PC-9 (cell line): ENCODE results near the gene SNRPD3. TPM values are rescaled to one million over a fixed set of nuclear protein-coding genes. Genes with fewer than 3 reads are reported as not detected.

Experiments used
- BruUV-seq: library from RNA; stranded (reverse); fragments of 400-500 nt; replicated peaks from 2 replicates; lab custom pipeline; 2021; lab: Mats Ljungman, UMichigan
- CTCF ChIA-PET: fragments of 300-600 bp; sonication (Branson Sonifier 250); formaldehyde crosslinking; loops from one replicate; lab custom pipeline; 2022; ENCODE audit warnings: antibody characterized with exemption; lab: Charles Lee
- POLR2A ChIA-PET: fragments of 300-600 bp; sonication (Branson Sonifier 250); formaldehyde crosslinking; loops from one replicate; lab custom pipeline; 2022; ENCODE audit warnings: antibody characterized with exemption; ENCODE audit not compliant: unreplicated experiment; lab: Charles Lee
- DNase-seq, 2 experiments: peaks; one replicate each; pipeline versions ENCODE4 v3.0.0 to v3.0.0-alpha.2; 2015 to 2022; ENCODE audit warnings: mixed read lengths in 1 of 2
- H2AFZ ChIP-seq: fragments of 200-600 bp; sonication (generic); 2 replicates; pipeline ENCODE4 v1.8.1; 2017; ENCODE audit warnings: antibody characterized with exemption
- H3F3A ChIP-seq: fragments of 200-600 bp; sonication (generic); 2 replicates; pipeline ENCODE4 v1.8.1; 2017; ENCODE audit warnings: antibody characterized with exemption, mild to moderate bottlenecking, low read depth; ENCODE audit not compliant: insufficient read depth
- H3K27ac ChIP-seq: fragments of 200-600 bp; sonication (generic); 2 replicates; pipeline ENCODE4 v1.6.1; 2016; ENCODE audit warnings: mixed run types
- H3K27me3 ChIP-seq: fragments of 200-600 bp; sonication (generic); 2 replicates; pipeline ENCODE4 v1.6.1; 2016; ENCODE audit warnings: low read depth, mixed run types; ENCODE audit not compliant: insufficient read depth
- H3K36me3 ChIP-seq: fragments of 200-600 bp; sonication (generic); 2 replicates; pipeline ENCODE4 v1.6.1; 2016; ENCODE audit warnings: low read depth, mixed run types
- H3K4me1 ChIP-seq: fragments of 200-600 bp; sonication (generic); replicated peaks from 2 replicates; pipeline ENCODE4 v1.6.1; 2016; ENCODE audit warnings: mixed run types; ENCODE audit not compliant: insufficient read depth
- H3K4me2 ChIP-seq: fragments of 200-600 bp; sonication (generic); 2 replicates; pipeline ENCODE4 v1.6.1; 2017; ENCODE audit warnings: mixed run types
- H3K4me3 ChIP-seq: fragments of 200-600 bp; sonication (generic); 2 replicates; pipeline ENCODE4 v1.6.1; 2016; ENCODE audit warnings: mixed run types
- H3K79me2 ChIP-seq: fragments of 200-600 bp; sonication (generic); 2 replicates; pipeline ENCODE4 v1.6.1; 2017; ENCODE audit warnings: low read depth, mixed run types
- H3K9me2 ChIP-seq: fragments of 200-600 bp; sonication (generic); 2 replicates; pipeline ENCODE4 v1.8.1; 2017; ENCODE audit warnings: mild to moderate bottlenecking; ENCODE audit not compliant: insufficient read depth
- H3K9me3 ChIP-seq: fragments of 200-600 bp; sonication (generic); 2 replicates; pipeline ENCODE4 v1.8.1; 2016; ENCODE audit warnings: low read depth; ENCODE audit not compliant: insufficient read depth
- H4K20me1 ChIP-seq: fragments of 200-600 bp; sonication (generic); 2 replicates; pipeline ENCODE4 v1.8.1; 2017; ENCODE audit not compliant: insufficient read depth
- CTCF ChIP-seq: fragments of 200-600 bp; sonication (generic); conservative IDR thresholded peaks from 2 replicates; pipeline ENCODE4 v1.6.1; 2017; ENCODE audit warnings: mixed run types, antibody characterized with exemption, mild to moderate bottlenecking, moderate library complexity
- EZH2 ChIP-seq: fragments of 200-600 bp; sonication (generic); IDR thresholded peaks from 2 replicates; pipeline ENCODE4 v1.8.0; 2017; ENCODE audit warnings: antibody characterized with exemption, low read depth
- intact Hi-C: fragments of 100-400 bp; cut with micrococcal nuclease; formaldehyde crosslinking; loops from one replicate; pipeline ENCODE4 v1.10.0; 2022; ENCODE audit not compliant: unreplicated experiment
- total RNA-seq: library from RNA; stranded (reverse); gene quantifications from 2 replicates; pipeline ENCODE4 v1.2.3, GENCODE V29; 2021

SNRPD3 gene
- total RNA-seq, 1 experiment from 2014 or later: 117 TPM

- peak overlapping the region; percentile 35 for H3K4me2 ChIP-seq
- CTCF ChIA-PET: interaction anchor here (0.7 kb wide), 1 partner anchor 9 kb away, joined by 3 read pairs; no protein-coding TSS in a partner anchor
- intact Hi-C loops: no loop called here
These were observed 44.9 kb upstream of the SNRPD3 start for GRCh38 chr22:24510637-24511625.

GRCh38 chr22:24512043-24512442 is 43.8 kb upstream of the SNRPD3 start:
- no peaks in the 10 kb centered on the region for H3K79me2 ChIP-seq
- CTCF ChIA-PET: interaction anchor here (0.7 kb wide), 2 partner anchors 11 to 190 kb away, joined by 3 to 5 read pairs; no protein-coding TSS in a partner anchor
- POLR2A ChIA-PET: no interaction called here
- H3K9me3 ChIP-seq: no peaks in the 10 kb centered on the region
- peaks cover 49% of the 10 kb centered on the region for H3K4me1 ChIP-seq
- peak overlapping the region; percentile 3; the same call in 1 of the 2 replicates for H3K4me2 ChIP-seq
- BruUV-seq: no TSS peak
- no peak overlapping the region for H2AFZ ChIP-seq
- no peaks in the 10 kb centered on the region for H4K20me1 ChIP-seq
- H3K9me2 ChIP-seq: no peaks in the 10 kb centered on the region
- intact Hi-C loops: no loop called here
- H3K4me3 ChIP-seq: no peak overlapping the region
- H3K27ac ChIP-seq: no peak overlapping the region
- no peaks in the 10 kb centered on the region for H3K27me3 ChIP-seq
- no peak for DNase-seq
- no peaks in the 10 kb centered on the region for H3K36me3 ChIP-seq
- H3F3A ChIP-seq: peaks cover 44% of the 10 kb centered on the region
- TF ChIP-seq EZH2 (no peak), CTCF (no peak)

More at GRCh38 chr22:24510637-24511625, 44.9 kb upstream of the SNRPD3 start:
- H3K27me3 ChIP-seq: no peaks in the 10 kb centered on the region
- H3K9me2 ChIP-seq: no peaks in the 10 kb centered on the region
- H3K36me3 ChIP-seq: no peaks in the 10 kb centered on the region
- POLR2A ChIA-PET: no interaction called here
- H3K4me1 ChIP-seq: peaks cover 51% of the 10 kb centered on the region
- no peaks in the 10 kb centered on the region for H4K20me1 ChIP-seq
- no TSS peak for BruUV-seq
- DNase-seq: no peak
- H3K79me2 ChIP-seq: no peaks in the 10 kb centered on the region
- no peaks in the 10 kb centered on the region for H3K9me3 ChIP-seq
- TF ChIP-seq EZH2 (no peak), CTCF (no peak)
- peaks cover 44% of the 10 kb centered on the region for H3F3A ChIP-seq
- H3K27ac ChIP-seq: no peak overlapping the region
- H2AFZ ChIP-seq: no peak overlapping the region
- H3K4me3 ChIP-seq: no peak overlapping the region

DNA sequence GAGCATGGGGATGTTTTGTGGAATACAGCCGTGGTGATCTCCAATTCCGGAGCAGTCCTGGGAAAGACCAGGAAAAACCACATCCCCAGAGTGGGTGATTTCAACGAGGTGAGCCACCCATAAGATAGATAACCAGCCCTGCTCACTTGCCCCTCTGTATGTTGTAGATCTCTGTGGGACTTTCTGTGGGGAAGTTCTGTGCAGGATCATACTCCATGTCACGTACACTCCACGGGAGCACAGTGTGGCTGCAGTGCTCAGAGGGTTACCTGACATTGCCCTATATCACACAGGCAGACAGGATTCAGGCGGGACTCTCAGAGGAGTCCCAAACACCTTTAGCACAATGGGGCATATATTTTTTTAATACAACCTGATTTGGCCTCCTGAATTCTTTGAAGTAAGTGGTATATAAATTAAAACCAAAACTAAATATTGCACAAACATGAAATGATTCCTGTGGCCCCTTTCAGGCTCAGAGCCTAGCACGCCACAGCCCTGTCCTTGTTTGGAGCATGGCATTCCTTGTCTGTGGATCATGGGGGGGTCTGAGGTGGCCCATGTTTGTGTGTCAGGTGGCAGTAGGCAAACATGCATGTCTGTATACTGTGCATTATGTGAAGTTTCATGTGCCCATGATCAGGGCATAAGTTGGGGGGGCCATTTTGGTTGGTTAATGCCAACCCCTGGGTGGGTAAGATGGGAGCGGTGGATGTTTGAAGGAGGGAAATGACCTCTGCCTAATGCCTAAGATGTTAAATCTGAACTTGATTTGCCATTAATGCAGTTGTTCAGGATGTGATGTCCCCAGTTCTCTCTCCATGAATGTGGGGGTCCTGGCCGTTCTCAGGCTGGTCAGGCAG is 42.2 kb upstream of the SNRPD3 start:
- no peak for DNase-seq
- intact Hi-C loops: no loop called here
- Histone ChIP-seq H3K36me3 (no peaks in the 10 kb centered on the region), H2AFZ (no peak overlapping the region), H3K4me2 (no peak overlapping the region), H3K4me3 (no peak overlapping the region), H3K79me2 (no peaks in the 10 kb centered on the region), H3F3A (peaks cover 28% of the 10 kb centered on the region; the same call in 1 of the 2 replicates), H3K27me3 (no peaks in the 10 kb centered on the region), H3K27ac (no peak overlapping the region), H3K9me2 (no peaks in the 10 kb centered on the region), H3K9me3 (no peaks in the 10 kb centered on the region), H3K4me1 (peaks cover 37% of the 10 kb centered on the region), H4K20me1 (no peaks in the 10 kb centered on the region)
- no peak for TF ChIP-seq EZH2
- no peak for TF ChIP-seq CTCF
- no TSS peak for BruUV-seq
- ChIA-PET POLR2A (no interaction called here), CTCF (no interaction called here)
